Ascending aorta (tissue), 2 donors: ENCODE data around the gene UGCG. TPM values are rescaled to one million over a fixed set of nuclear protein-coding genes. Genes with fewer than 3 reads are reported as not detected.

Source experiments
- DNase-seq, 2 donors: peaks; one replicate each; pipeline ENCODE4 v3.0.0-alpha.2; 2019; ENCODE audit warnings: low spot score in 2 of 2
- H3K27ac ChIP-seq, 2 donors: fragments of 200-600 bp; sonication (generic); one replicate each; pipeline ENCODE4 v1.5.1; 2016 to 2017; ENCODE audit warnings: mild to moderate bottlenecking in 1 of 2
- H3K27me3 ChIP-seq: fragments of 200-600 bp; sonication (generic); one replicate; pipeline ENCODE4 v1.5.1; 2017
- H3K36me3 ChIP-seq, 2 donors: fragments of 200-600 bp; sonication (generic); one replicate each; pipeline ENCODE4 v1.5.1; 2016
- H3K4me1 ChIP-seq, 2 donors: fragments of 200-600 bp; sonication (generic); one replicate each; pipeline ENCODE4 v1.5.1; 2016 to 2017; ENCODE audit warnings: mild to moderate bottlenecking in 1 of 2
- H3K4me3 ChIP-seq, 2 donors: fragments of 200-600 bp; sonication (generic); one replicate each; pipeline ENCODE4 v1.5.1; 2016 to 2017; ENCODE audit warnings: mild to moderate bottlenecking in 1 of 2
- H3K9me3 ChIP-seq, 2 donors: fragments of 200-600 bp; sonication (generic); one replicate each; pipeline ENCODE4 v1.5.1; 2016
- intact Hi-C: fragments of 100-400 bp; cut with DNase I; formaldehyde crosslinking; loops from one replicate; pipeline ENCODE4 v1.15.1; 2023
- total RNA-seq: library from RNA; depleted of rRNA; stranded (reverse); fragments of >200 nt; gene quantifications from one replicate; pipeline ENCODE4 v1.1.0, GENCODE V29; 2016
- TF ChIP-seq, protein P1 (sequence below), 3 experiments: fragments of 200-600 bp in 2 of 3; fragments of 450-650 bp in 1 of 3; sonication (generic) in 2 of 3; IDR thresholded peaks; one replicate each; pipeline ENCODE4 v1.5.1; 2016 to 2019; ENCODE audit warnings: antibody characterized with exemption in 3 of 3, mild to moderate bottlenecking in 1 of 3, moderate library complexity in 1 of 3

The UGCG gene
- total RNA-seq, 1 donor from 2014 or later: 5.7 TPM

DNA sequence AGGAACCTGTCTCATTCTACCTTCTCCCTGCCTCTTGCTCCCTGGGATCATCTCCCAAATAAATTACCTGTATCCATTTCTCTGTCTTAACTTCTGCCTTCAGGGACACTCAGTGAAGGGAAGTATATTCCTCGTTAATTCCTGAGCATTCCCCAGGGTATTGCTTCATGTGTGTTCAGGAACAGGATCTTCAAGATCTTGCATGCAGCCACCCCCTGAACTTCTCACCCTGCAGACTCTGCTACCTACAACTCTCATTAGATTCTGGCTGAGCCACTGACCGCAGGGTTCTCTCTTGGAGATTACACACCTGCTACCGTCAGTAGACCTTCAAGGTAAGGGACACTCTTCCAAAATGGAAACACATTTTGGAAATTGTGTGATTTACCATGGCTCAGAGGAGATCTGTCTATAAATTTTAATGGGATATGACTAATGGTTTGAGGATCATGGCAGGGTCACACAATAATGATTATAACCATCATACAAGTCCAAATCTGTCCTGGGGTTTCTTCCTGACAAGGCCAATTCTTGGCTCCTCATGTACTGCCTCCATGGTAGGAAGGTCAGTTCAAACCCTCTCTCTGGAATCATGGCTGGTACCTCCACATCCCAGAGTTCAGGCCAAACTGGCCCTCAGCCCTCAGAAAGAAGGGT, 38.9 kb upstream of the UGCG start:
- intact Hi-C loops: no loop called here
- no peaks in the 10 kb centered on the region for H3K36me3 ChIP-seq
- H3K4me3 ChIP-seq: no peak overlapping the region
- H3K9me3 ChIP-seq: no peaks in the 10 kb centered on the region
- no peaks in the 10 kb centered on the region for H3K4me1 ChIP-seq
- DNase-seq: no peak
- H3K27ac ChIP-seq: no peak overlapping the region
- TF ChIP-seq, protein P1, sequence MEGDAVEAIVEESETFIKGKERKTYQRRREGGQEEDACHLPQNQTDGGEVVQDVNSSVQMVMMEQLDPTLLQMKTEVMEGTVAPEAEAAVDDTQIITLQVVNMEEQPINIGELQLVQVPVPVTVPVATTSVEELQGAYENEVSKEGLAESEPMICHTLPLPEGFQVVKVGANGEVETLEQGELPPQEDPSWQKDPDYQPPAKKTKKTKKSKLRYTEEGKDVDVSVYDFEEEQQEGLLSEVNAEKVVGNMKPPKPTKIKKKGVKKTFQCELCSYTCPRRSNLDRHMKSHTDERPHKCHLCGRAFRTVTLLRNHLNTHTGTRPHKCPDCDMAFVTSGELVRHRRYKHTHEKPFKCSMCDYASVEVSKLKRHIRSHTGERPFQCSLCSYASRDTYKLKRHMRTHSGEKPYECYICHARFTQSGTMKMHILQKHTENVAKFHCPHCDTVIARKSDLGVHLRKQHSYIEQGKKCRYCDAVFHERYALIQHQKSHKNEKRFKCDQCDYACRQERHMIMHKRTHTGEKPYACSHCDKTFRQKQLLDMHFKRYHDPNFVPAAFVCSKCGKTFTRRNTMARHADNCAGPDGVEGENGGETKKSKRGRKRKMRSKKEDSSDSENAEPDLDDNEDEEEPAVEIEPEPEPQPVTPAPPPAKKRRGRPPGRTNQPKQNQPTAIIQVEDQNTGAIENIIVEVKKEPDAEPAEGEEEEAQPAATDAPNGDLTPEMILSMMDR (IDR thresholded peaks at IDR 0.05): no peak
- H3K27me3 ChIP-seq: no peaks in the 10 kb centered on the region

- TF ChIP-seq, protein P1 (IDR thresholded peaks at IDR 0.05): no peak
- H3K27me3 ChIP-seq: no peaks in the 10 kb centered on the region
- H3K4me1 ChIP-seq: no peaks in the 10 kb centered on the region
- H3K36me3 ChIP-seq: no peaks in the 10 kb centered on the region
- no peaks in the 10 kb centered on the region for H3K9me3 ChIP-seq
- intact Hi-C loops: no loop called here
- no peak overlapping the region for H3K27ac ChIP-seq
- no peak for DNase-seq
- H3K4me3 ChIP-seq: no peak overlapping the region
Measured at GRCh38 chr9:111860443-111860842, 36.2 kb upstream of the UGCG start.

GRCh38 chr9:111863636-111864035, 33.0 kb upstream of the UGCG start:
- H3K4me1 ChIP-seq: no peaks in the 10 kb centered on the region
- TF ChIP-seq, protein P1 (IDR thresholded peaks at IDR 0.05): no peak

GRCh38 chr9:111866976-111867375, 29.6 kb upstream of the UGCG start:
- no peak for DNase-seq
- Histone ChIP-seq H3K27me3 (no peaks in the 10 kb centered on the region), H3K4me3 (no peak overlapping the region), H3K27ac (no peak overlapping the region), H3K36me3 (no peaks in the 10 kb centered on the region), H3K9me3 (no peaks in the 10 kb centered on the region), H3K4me1 (no peaks in the 10 kb centered on the region)
- intact Hi-C loops: no loop called here
- TF ChIP-seq, protein P1 (IDR thresholded peaks at IDR 0.05): no peak

More at GRCh38 chr9:111863636-111864035, 33.0 kb upstream of the UGCG start:
- H3K9me3 ChIP-seq: no peaks in the 10 kb centered on the region
- no peaks in the 10 kb centered on the region for H3K27me3 ChIP-seq
- no peak overlapping the region for H3K27ac ChIP-seq
- intact Hi-C loops: no loop called here
- H3K4me3 ChIP-seq: no peak overlapping the region
- DNase-seq: no peak
- H3K36me3 ChIP-seq: no peaks in the 10 kb centered on the region

- no peak overlapping the region for H3K4me3 ChIP-seq
- no peaks in the 10 kb centered on the region for H3K27me3 ChIP-seq
- no peak for DNase-seq
- H3K27ac ChIP-seq: no peak overlapping the region
- H3K9me3 ChIP-seq: no peaks in the 10 kb centered on the region
- TF ChIP-seq, protein P1 (IDR thresholded peaks at IDR 0.05): no peak
- intact Hi-C loops: no loop called here
- H3K36me3 ChIP-seq: no peaks in the 10 kb centered on the region
- H3K4me1 ChIP-seq: no peaks in the 10 kb centered on the region
Measured at GRCh38 chr9:111868475-111868874, 28.1 kb upstream of the UGCG start.
